GM10847 (cell line): ENCODE measurements around the gene EIF2S3B.

Experiments used
- POLR2A ChIP-seq: IDR thresholded peaks from 2 replicates; pipeline ENCODE4 v1.6.1; 2011; ENCODE audit not compliant: insufficient read length; ENCODE audit errors: extremely low read depth

The EIF2S3B gene

DNA sequence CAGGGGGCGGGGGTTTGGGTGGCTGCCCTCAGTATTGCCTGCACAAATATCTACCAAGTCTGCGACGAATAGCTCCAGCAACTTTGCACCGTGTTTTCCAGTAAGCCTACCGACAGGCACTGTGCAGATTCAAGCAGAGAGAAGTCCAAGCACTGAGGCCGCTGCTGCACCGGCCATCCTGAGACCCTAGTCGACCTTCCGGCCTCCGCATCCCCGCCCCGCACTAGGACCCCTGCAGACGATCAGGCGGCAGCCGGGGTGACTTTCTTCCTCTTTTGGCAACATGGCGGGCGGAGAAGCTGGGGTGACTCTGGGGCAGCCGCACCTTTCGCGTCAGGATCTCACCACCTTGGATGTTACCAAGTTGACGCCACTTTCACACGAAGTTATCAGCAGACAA is at the start of gene EIF2S3B:
EIF2S3B (plus strand) TSS at position 271 of the 400 bp plus-strand sequence; CDS start at position 284, 13 bp downstream.
- no peak for TF ChIP-seq POLR2A

DNA sequence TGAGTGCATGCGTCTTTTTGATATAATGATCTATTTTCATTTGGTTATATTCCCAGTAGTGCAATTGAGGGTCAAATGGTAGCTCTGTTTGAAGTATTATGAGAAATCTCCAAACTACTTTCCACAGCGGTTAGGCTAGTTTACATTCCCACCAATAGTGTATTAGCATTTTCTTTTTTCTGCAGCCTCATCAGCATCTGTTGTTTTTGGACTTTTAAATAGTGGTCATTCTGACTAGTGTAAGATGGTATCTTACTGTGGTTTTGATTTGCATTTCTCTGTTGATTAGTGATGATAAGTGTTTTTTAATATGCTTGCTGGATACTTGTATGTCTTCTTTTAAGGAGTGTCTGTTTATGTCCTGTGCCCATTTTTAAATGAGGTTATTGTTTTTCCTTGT is 48.8 kb upstream of the EIF2S3B start:
- no peak for TF ChIP-seq POLR2A

DNA sequence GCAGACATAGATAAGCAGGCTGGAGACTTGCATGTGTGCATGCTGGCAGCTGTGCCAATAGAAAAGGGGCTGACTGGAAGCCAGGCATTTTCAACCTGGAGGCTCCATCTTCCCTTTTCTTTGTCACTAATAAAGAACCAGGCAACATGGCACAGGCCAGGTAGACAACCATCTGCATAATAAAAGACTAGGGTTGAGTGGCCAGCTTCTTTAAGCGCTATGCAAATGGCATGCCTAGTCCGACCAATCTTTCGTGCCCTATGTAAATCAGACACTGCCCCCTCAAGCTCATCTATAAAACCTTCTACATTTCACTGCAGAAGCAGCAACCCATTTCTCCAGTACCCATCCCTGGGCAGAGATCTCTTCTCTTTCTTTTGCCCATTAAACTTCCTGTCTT is 47.9 kb upstream of the EIF2S3B start:
- no peak for TF ChIP-seq POLR2A

DNA sequence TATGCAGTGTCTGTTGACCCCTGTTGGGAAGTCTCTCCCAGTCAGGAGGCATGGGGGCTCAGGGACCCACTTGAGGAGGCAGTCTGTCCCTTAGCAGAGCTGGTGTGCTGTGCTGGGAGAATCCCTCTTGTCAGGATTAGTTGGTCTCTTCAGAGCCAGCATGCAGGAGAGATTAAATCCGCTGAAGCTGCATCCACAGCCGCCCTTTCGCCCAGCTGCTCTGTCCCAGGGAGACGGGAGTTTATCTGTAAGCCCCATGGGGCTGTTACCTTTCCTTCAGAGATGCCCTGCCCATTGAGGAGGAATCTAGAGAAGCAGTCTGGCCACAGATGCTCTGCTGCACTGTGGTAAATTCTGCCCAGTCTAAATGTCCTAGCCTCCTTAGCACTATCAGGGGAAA is 39.4 kb upstream of the EIF2S3B start:
- no peak for TF ChIP-seq POLR2A

DNA sequence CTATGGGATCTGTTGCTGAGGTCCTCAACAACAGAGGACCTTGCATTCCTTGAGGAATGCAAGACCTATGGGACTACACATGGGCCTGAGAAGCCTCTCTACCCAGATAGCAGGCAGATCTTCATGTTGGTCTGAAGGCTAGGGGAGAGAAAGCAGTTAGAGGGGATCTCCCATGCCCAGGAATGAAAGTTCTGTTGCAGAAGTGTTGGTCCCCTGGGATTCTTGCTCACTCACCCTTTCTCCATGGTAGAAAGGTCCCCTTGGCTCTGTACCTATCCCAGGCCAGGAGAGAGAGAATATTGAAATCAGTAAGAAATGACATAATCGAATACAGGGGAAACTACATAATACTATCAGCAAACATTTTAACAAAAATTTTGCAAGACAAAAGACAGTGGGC is 36.0 kb upstream of the EIF2S3B start:
- TF ChIP-seq POLR2A, result no peak

DNA sequence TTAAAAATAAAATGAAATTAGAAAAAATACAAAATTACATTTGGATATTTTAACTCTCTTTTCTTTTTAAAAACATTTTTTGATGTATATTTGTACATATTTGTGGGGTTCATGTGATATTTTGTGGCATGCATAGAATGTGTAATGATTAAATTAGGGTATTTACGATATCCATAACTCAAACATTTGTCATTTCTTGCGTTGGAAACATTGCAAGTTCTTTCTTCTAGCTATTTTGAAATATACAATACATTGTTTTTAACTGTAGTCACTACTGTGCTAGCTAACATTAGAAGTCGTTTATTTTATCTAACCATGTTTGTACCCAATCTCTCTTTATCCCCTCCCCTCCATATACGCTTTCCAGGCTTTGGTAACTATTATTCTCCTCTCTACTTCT is 13.9 kb upstream of the EIF2S3B start:
- no peak for TF ChIP-seq POLR2A

DNA sequence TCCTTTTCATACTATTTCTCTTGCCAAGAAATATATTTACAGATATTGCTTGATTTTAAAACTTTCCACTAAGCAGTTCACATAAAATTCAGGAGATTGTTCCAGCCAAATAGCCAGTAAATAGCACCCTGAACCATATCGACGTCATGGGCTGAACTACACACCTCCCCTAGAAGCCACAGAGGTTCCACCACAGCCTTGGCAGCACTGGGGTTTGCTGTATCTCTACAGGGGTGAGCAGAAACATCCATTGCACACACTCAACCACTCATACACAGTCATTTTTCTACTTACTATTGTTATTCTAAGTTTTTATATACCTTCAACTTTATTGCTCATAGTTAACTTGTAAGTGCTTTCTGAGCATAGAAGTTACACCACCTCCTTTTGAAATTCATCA is 8.1 kb upstream of the EIF2S3B start:
- no peak for TF ChIP-seq POLR2A

DNA sequence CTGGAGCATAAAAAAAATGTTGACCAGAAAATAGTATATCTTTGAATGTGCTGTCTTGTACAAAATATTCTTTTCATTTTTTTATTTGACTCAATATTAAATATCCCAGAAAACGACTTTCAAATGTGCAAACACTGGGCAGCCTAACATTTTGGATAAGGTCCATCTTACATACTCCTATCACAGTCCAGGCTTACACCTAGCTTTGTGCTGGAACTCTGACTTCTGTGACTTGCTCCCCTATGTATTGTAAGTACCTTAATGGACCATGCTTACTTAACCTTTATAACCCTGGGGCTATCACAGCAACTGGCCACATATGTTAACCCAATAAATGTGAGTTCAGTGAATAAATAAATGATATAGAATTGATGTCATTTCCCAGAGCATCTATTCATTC is 7.6 kb upstream of the EIF2S3B start:
- TF ChIP-seq POLR2A, result no peak

DNA sequence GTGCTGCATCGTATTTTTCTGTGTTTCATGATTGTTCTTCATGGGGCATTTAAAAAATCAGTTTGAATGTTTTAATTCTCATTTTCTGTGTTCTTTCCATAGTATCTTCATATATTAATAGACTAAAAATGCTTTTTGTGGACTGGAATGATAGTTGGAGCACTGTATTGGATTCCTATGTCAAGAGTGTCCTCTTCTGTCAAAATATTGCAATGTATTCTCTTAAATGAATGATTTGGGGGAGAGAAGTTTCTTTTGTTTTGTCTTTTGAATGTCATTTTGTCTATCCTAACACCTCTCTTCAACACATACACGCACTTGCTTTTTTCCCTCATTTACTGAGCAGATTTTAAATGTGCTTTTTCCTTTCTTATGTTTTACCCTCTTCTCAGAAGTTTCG is 4.7 kb upstream of the EIF2S3B start:
- TF ChIP-seq POLR2A, result no peak

DNA sequence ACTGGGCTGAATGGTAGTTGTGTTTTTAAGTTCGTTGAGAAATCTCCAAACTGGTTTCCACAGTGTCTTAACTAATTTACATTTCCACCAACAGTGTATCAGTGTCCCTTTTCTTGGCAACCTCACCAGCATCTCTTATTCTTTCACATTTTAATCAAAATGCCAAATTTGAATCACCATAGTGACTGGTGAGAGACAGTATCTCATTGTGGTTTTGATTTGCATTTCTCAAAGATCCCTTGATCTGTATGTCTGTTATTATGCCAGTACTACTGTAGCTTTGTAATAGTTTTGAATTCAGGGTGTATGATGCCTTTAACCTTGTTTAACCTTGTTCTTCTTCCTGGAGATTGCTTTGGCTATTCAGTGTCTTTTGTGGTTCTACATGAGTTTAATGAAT is 2.2 kb upstream of the EIF2S3B start:
- no peak for TF ChIP-seq POLR2A

DNA sequence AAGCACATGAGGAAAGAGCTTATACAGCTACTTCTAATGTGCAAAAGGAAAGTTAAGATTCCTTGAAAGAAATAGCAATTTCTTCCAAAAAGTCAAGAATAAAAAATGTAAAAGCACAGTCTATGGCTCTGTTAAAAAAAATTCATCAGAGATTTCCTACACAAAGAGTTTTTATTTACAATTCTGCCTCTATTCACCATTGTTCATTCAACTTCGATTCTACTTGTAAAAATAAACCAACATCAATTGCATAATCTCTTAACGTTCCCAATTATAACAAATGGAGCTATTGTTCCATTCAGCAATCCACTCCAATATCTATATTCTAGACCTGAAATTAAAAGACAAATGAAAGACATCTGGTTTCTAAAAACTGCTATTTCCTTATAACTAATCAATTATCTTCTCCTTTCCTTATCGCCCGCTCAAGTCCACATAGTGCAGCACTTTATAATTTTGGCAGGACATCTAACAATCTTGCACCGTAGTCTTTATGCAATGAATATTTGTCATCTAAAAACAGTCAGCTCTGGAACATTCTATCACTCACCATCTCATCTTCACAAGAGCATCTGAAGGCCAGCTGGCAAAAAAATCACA is 6.2 kb downstream of the EIF2S3B start:
- no peak for TF ChIP-seq POLR2A

DNA sequence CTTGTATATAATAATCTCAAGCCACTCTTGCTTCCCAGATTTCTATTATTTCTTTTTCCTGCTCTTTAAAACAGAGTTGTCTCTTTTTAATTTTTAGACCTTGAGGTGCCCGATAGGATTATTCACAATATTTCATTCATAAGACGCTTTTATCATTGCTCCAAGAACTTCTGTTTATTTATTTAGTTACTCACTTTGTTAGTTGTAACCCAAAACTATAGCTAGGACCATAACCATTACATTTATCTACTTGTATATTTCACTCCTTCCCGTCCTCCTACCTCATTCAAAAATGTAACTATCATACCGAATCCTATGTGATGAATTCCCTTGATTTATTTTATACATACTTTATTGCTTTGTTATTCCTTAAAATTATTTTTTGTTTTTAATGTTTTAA is 7.1 kb downstream of the EIF2S3B start:
- no peak for TF ChIP-seq POLR2A

DNA sequence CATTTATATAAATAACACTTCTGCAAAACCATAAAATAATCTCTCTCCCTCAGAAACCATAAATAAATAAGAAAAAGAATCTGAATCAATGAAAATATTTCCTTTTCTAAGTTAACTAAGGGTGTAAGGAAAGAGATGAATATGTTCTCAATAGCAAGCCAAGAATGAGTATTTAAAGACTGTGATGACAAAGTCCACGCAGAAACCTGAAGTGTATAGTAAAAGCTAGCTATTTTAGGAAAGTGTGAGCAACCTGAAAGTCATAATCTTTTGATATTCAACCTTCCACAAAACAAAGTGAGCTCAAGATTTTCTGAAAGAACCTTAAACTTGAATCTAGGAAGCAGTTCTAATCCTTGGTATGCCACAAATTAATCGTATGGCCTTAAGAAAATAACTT is 15.9 kb downstream of the EIF2S3B start:
- no peak for TF ChIP-seq POLR2A

DNA sequence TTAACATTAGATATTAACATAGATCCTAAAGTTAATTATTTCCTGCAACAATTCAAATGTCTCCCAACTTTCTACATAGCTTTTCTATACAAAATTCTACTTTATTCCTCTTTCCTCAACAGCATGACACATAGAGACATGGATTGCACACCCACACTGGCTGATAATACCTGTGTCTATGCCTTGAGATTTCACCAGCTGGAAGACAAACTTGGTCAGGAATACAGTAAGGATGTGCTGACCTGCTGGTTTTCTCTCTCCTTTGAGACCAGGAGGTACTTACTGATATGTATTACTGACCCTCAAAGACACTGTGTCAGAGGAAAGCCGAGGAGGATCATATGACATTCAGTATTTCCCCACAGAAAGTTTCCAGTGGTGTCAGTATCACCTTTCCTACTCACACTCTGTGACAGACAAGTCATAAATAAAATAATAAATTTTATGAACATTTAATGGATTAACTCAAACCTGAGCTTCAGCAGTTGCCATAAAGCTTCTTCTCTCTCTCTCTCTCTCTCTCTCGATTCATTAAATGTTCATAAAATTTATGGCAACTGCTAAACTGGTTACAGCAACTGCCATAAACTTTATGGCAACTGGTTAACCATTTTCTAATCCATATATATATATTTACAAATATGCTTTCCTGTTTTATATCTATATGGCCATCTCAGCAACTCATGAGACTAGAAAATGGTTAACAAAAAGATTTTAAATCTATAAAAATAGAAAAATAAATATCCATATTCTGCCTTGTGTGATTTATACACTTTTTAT is 22.7 kb downstream of the EIF2S3B start:
- TF ChIP-seq POLR2A, result no peak

DNA sequence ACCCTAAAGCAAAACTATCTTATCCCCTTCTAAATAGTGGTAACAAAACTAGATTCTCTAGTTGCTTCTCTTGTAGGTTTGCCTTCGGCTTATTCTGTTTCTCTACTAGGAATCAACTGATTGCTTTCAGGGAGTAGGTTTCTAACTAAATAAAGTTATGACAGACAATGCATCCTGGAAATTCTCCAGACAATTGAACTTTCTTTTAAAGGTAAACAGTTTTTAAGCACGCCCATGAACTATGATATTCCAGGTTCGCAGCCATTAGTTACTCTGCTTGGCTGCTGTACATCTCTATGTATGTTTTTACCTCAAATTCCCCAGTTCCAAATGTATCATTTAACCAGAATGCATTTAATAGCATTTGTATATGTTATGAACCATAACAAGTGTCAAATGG is 23.9 kb downstream of the EIF2S3B start:
- TF ChIP-seq POLR2A, result no peak

DNA sequence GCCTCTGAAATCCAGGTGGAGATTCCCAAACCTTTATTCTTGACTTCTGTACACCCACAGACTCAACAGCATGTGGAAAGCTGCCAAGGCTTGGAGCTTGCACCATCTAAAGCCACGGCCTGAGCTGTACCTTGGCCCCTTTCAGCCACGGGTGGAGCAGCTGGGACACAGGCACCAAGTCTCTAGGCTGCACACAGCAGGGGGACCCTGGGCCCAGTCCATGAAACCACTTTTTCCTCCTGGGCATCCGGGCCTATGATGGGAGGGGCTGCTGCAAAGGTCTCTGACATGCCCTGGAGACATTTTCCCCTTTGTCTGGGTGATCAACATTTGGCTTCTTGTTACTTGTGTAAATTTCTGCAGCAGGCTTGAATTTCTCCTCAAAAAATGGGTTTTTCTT is 32.0 kb downstream of the EIF2S3B start:
- TF ChIP-seq POLR2A, result no peak

DNA sequence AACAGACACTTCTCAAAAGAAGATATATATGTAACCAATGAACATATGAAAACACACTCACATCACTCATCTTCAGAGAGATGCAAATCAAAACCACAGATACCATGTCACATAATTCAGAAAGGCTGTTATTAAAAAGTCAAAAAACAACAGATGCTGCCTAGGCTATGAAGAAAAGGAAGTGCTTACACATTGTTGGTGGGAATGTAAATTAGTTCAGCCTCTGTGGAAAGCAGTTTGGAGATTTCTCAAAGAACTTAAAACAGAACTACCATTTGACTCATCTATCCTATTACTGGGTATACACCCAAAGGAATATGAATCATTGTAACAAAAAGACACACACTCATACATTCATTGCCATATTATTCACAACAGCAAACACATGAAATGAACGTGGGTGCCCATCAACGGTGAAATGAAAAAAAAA is 35.1 kb downstream of the EIF2S3B start:
- no peak for TF ChIP-seq POLR2A

DNA sequence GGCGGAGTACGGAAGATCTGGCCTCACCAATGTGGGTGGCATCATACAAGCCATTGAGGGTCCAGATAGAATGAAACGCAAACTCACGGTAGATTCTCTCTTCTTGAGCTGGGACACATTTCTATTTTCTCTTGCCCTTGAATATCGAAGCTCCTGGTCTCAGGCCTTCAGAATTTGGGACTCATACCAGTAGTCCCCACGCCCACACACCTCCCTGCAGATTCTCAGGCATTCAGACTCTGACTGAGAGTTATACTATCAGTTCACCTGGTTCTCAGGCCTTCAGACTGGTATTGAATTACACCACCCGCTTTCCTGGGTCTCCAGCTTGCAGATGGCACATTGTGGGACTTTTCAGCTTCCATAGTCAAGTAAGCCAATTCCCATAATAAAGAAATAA is 37.8 kb downstream of the EIF2S3B start:
- no peak for TF ChIP-seq POLR2A

DNA sequence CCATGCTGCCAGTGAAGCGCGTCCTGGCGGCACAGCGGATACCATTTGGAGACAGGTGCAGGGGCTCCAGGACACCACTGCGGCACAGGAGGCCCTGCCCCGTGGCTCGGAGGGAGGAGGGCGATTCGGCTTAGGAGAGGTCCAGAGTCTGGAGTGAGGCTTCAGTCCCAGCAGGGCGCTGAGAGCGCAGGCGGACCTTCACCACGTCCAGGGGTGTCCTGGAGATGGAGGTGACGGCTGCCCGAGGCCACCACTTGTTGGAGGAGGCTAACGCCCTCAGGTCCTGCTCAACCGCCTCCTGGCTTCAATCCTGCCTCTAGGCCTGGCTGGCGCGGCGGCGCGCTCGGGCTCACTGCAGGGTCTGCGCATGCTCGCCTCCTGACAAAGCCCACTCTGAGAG is 45.7 kb downstream of the EIF2S3B start:
- no peak for TF ChIP-seq POLR2A
